ENCODE data around the gene PKP4.

The PKP4 gene

GRCh38 chr2:158582670-158583069 is 125.9 kb downstream of the PKP4 start:
- no peak overlapping the region for H3K4me3 ChIP-seq (replicated peaks; ENCODE audit: low read depth, low read length)
- no peak for DNase-seq (ENCODE audit: extremely low read depth, low read depth)

DNA sequence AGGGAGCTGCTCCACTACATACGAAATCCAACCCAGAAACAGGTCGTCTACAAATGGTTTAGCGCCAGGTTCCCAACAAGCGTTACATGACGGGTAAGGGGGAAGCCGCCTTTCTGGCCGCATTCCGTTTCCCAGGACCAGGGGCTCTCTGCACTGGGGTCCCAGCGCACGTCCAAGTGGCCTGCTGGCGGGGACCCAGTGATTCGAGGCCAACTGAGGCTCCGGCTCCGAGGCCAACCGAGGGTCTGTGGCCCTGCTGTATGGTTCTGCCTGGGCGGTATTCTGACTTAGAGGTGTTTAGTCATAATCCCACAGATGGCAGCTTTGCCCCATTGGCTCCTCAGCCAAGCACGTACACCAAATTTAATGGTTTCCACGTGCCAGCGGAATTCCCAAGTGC is 127.2 kb downstream of the PKP4 start:
- no peak for DNase-seq (ENCODE audit: extremely low read depth, low read depth)
- no peak for TF ChIP-seq CTCF (IDR thresholded peaks at IDR 0.05; ENCODE audit: low read depth, low read length, missing control alignments)
- no peak overlapping the region for H3K4me3 ChIP-seq (replicated peaks; ENCODE audit: low read depth, low read length)

More at GRCh38 chr2:158582670-158583069, 125.9 kb downstream of the PKP4 start:
- no peak for TF ChIP-seq CTCF (IDR thresholded peaks at IDR 0.05; ENCODE audit: low read depth, low read length, missing control alignments)

- DNase-seq (ENCODE audit: extremely low read depth, low read depth), result no peak
- TF ChIP-seq CTCF (IDR thresholded peaks at IDR 0.05; ENCODE audit: low read depth, low read length, missing control alignments), result no peak
- H3K4me3 ChIP-seq (replicated peaks; ENCODE audit: low read depth, low read length), result no peak overlapping the region
These were observed 129.7 kb downstream of the PKP4 start for GRCh38 chr2:158586491-158586890.

DNA sequence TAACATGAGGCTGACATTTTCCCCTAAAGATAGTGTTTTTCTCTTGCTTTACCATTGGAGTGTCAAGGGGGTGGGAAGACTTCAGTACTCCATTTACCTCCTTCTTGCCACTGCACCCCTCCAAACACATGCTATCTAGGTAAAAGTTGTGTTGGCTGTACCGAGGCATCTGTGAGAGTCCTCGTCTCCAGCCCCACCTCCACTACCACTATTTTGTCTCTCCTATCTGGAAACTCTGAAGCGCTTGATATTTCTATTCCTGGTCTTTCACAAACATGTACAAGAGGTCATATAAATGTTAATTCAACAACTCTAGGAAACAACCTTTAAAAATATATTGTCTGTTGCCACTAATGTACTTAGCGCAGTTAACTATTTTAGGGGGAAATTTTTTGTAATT is 132.6 kb downstream of the PKP4 start:
- no peak for DNase-seq (ENCODE audit: extremely low read depth, low read depth)
- no peak overlapping the region for H3K4me3 ChIP-seq (replicated peaks; ENCODE audit: low read depth, low read length)
- no peak for TF ChIP-seq CTCF (IDR thresholded peaks at IDR 0.05; ENCODE audit: low read depth, low read length, missing control alignments)

- no peak for TF ChIP-seq CTCF (IDR thresholded peaks at IDR 0.05; ENCODE audit: low read depth, low read length, missing control alignments)
- DNase-seq (ENCODE audit: extremely low read depth, low read depth), result no peak
- no peak overlapping the region for H3K4me3 ChIP-seq (replicated peaks; ENCODE audit: low read depth, low read length)
These were observed 142.2 kb downstream of the PKP4 start for GRCh38 chr2:158598862-158599517.

GRCh38 chr2:158599609-158600008 is 142.9 kb downstream of the PKP4 start:
- H3K4me3 ChIP-seq (replicated peaks; ENCODE audit: low read depth, low read length), result no peak overlapping the region
- DNase-seq (ENCODE audit: extremely low read depth, low read depth), result no peak
- no peak for TF ChIP-seq CTCF (IDR thresholded peaks at IDR 0.05; ENCODE audit: low read depth, low read length, missing control alignments)
